Trophoblast cell (in vitro differentiated cells and primary cell): ENCODE results near the gene ZNF180.

Source experiments
- DNase-seq, 2 donors: peaks; one replicate each; pipeline ENCODE4 v3.0.0-alpha.2; 2016
- H2AFZ ChIP-seq: 2 replicates; pipeline ENCODE4 v1.6.1; 2013; ENCODE audit warnings: low read length, moderate library complexity, mild to moderate bottlenecking; ENCODE audit not compliant: insufficient read depth, poor library complexity
- H2AK5ac ChIP-seq: 2 replicates; pipeline ENCODE4 v1.6.1; 2013; ENCODE audit warnings: mild to moderate bottlenecking, low read length
- H2BK120ac ChIP-seq: 2 replicates; pipeline ENCODE4 v1.6.1; 2013; ENCODE audit warnings: low read length, mild to moderate bottlenecking, moderate library complexity; ENCODE audit not compliant: insufficient read depth, poor library complexity
- H2BK12ac ChIP-seq: 2 replicates; pipeline ENCODE4 v1.6.1; 2013; ENCODE audit warnings: mild to moderate bottlenecking, low read length, moderate library complexity
- H2BK5ac ChIP-seq: 2 replicates; pipeline ENCODE4 v1.6.1; 2013; ENCODE audit warnings: low read length, low read depth, moderate library complexity, mild to moderate bottlenecking; ENCODE audit not compliant: poor library complexity
- H3K14ac ChIP-seq: 2 replicates; pipeline ENCODE4 v1.6.1; 2013; ENCODE audit warnings: mild to moderate bottlenecking, low read length
- H3K18ac ChIP-seq: 2 replicates; pipeline ENCODE4 v1.6.1; 2013; ENCODE audit warnings: mild to moderate bottlenecking, low read length
- H3K23ac ChIP-seq: 2 replicates; pipeline ENCODE4 v1.6.1; 2013; ENCODE audit warnings: low read length
- H3K27ac ChIP-seq: 2 replicates; pipeline ENCODE4 v1.5.1; 2013; ENCODE audit warnings: low read depth, mild to moderate bottlenecking, inconsistent platforms, low read length, moderate library complexity
- H3K27me3 ChIP-seq: 2 replicates; pipeline ENCODE4 v1.6.1; 2013; ENCODE audit warnings: inconsistent platforms, mild to moderate bottlenecking, low read length, moderate library complexity; ENCODE audit not compliant: insufficient read depth
- H3K36me3 ChIP-seq, 2 experiments: 1 replicate in 1 of 2; 2 replicates in 1 of 2; pipeline ENCODE4 v1.6.1; 2013; ENCODE audit warnings: low read length in 2 of 2, mild to moderate bottlenecking in 2 of 2, moderate library complexity in 1 of 2; ENCODE audit not compliant: insufficient read depth in 2 of 2, control insufficient read depth in 1 of 2
- H3K4ac ChIP-seq: 2 replicates; pipeline ENCODE4 v1.6.1; 2013; ENCODE audit warnings: low read depth, mild to moderate bottlenecking, low read length, moderate library complexity
- H3K4me1 ChIP-seq, 2 experiments: 1 replicate in 1 of 2; 2 replicates in 1 of 2; pipeline ENCODE4 v1.6.1; 2013; ENCODE audit warnings: low read length in 2 of 2, mild to moderate bottlenecking in 2 of 2, moderate library complexity in 1 of 2; ENCODE audit not compliant: insufficient read depth in 2 of 2, control insufficient read depth in 1 of 2
- H3K4me2 ChIP-seq: 2 replicates; pipeline ENCODE4 v1.6.1; 2013; ENCODE audit warnings: inconsistent platforms, mild to moderate bottlenecking, low read length, moderate library complexity
- H3K4me3 ChIP-seq: 2 replicates; pipeline ENCODE4 v1.5.1; 2013; ENCODE audit warnings: mild to moderate bottlenecking, low read depth, low read length, inconsistent platforms
- H3K79me1 ChIP-seq: one replicate; pipeline ENCODE4 v1.6.1; 2013; ENCODE audit warnings: low read length
- H3K79me2 ChIP-seq: 2 replicates; pipeline ENCODE4 v1.6.1; 2013; ENCODE audit warnings: low read length, mild to moderate bottlenecking; ENCODE audit not compliant: control insufficient read depth, insufficient read depth, poor library complexity
- H3K9ac ChIP-seq: 2 replicates; pipeline ENCODE4 v1.6.1; 2013; ENCODE audit warnings: mild to moderate bottlenecking, low read length
- H3K9me3 ChIP-seq: 2 replicates; pipeline ENCODE4 v1.6.1; 2013; ENCODE audit warnings: low read depth, mild to moderate bottlenecking, control low read depth, inconsistent platforms, low read length; ENCODE audit not compliant: insufficient read depth
- H4K12ac ChIP-seq: 2 replicates; pipeline ENCODE4 v1.6.1; 2013; ENCODE audit warnings: low read depth, mild to moderate bottlenecking, low read length, moderate library complexity
- H4K8ac ChIP-seq: 2 replicates; pipeline ENCODE4 v1.6.1; 2013; ENCODE audit warnings: low read depth, mild to moderate bottlenecking, low read length, moderate library complexity
- H4K91ac ChIP-seq: one replicate; pipeline ENCODE4 v1.6.1; 2013; ENCODE audit warnings: low read depth, mild to moderate bottlenecking, low read length, moderate library complexity
- WGBS: extraction: QIAGEN DNeasy Blood & Tissue Kit; methylation state at CpG from one replicate; pipeline ENCODE4 v1.1.7; 2013; ENCODE audit warnings: missing lambda C conversion rate; ENCODE audit not compliant: insufficient read length, insufficient coverage; ENCODE audit errors: extremely low coverage; 5-methylcytosine and 5-hydroxymethylcytosine counted together

ZNF180 gene

DNA sequence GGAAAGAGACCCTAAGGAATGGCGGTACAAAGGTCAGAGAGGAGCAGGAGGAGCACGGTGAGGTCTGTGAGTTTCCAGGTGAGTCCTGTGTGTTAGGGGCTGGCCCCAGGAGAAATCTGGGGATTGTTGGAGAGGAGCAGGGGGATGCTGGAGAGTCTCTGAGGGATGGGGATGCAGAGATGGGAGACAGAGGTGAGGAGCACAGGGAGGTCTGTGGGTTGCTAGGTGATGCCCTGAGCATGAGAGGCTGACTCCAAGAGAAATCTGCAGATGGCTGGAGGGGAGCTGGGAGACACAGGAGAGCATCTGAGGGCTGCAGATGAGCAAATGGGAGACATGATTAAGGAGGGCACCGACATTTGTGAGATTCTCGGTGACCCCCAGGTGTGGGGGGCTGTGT is 48.0 kb downstream of the ZNF180 start:
- Histone ChIP-seq H3K4ac (no peak overlapping the region), H4K8ac (no peak overlapping the region), H3K79me1 (peaks cover 2% of the 10 kb centered on the region), H3K18ac (no peak overlapping the region), H3K27ac (no peak overlapping the region), H4K91ac (no peak overlapping the region), H3K14ac (no peak overlapping the region), H3K4me1 (peaks cover 3 to 4% of the 10 kb centered on the region in 2 experiments), H2AFZ (no peak overlapping the region), H3K9ac (no peak overlapping the region), H2AK5ac (no peak overlapping the region), H2BK12ac (no peak overlapping the region), H3K79me2 (no peaks in the 10 kb centered on the region), H2BK120ac (no peak overlapping the region), H3K4me2 (no peak overlapping the region), H3K23ac (no peak overlapping the region), H3K36me3 (no peaks in the 10 kb centered on the region), H2BK5ac (no peak overlapping the region), H3K4me3 (no peak overlapping the region), H3K9me3 (peaks cover 28% of the 10 kb centered on the region), H3K27me3 (no peaks in the 10 kb centered on the region), H4K12ac (no peak overlapping the region)
- no peak for DNase-seq
- WGBS, result no CpG with 5 or more reads among the region's 4 CpGs

DNA sequence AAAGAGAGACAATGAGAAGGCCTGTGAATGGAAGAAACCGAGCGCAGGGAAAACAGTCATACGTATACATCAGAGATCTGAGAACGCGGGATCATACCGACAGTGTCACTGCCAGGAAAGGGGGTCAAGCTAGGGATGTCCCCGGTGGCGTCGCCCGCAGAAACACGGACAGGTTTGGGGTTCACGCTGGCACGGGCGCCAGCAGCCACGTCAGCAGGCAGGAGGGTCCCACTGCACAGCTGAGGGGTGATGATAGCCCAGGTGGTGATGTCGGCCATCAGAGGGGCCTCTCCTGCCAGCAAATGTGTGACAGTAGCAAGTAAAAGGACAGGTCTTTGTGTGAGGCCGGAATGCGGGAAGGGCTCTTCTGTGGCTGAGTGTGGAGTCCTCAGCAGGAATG is 48.6 kb downstream of the ZNF180 start:
- Histone ChIP-seq H3K4me1 (peaks cover 3 to 4% of the 10 kb centered on the region in 2 experiments), H3K18ac (no peak overlapping the region), H4K91ac (no peak overlapping the region), H3K27me3 (no peaks in the 10 kb centered on the region), H3K23ac (no peak overlapping the region), H2BK5ac (no peak overlapping the region), H3K27ac (no peak overlapping the region), H3K14ac (no peak overlapping the region), H3K36me3 (no peaks in the 10 kb centered on the region), H2BK120ac (no peak overlapping the region), H3K4ac (no peak overlapping the region), H3K9ac (no peak overlapping the region), H2BK12ac (no peak overlapping the region), H4K12ac (no peak overlapping the region), H3K9me3 (peaks cover 23% of the 10 kb centered on the region), H2AFZ (no peak overlapping the region), H4K8ac (no peak overlapping the region), H3K4me3 (peak overlapping the region; percentile 41), H3K79me2 (no peaks in the 10 kb centered on the region), H2AK5ac (no peak overlapping the region), H3K4me2 (no peak overlapping the region), H3K79me1 (peaks cover 2% of the 10 kb centered on the region)
- DNase-seq, result no peak
- no CpG with 5 or more reads among the region's 18 CpGs for WGBS

DNA sequence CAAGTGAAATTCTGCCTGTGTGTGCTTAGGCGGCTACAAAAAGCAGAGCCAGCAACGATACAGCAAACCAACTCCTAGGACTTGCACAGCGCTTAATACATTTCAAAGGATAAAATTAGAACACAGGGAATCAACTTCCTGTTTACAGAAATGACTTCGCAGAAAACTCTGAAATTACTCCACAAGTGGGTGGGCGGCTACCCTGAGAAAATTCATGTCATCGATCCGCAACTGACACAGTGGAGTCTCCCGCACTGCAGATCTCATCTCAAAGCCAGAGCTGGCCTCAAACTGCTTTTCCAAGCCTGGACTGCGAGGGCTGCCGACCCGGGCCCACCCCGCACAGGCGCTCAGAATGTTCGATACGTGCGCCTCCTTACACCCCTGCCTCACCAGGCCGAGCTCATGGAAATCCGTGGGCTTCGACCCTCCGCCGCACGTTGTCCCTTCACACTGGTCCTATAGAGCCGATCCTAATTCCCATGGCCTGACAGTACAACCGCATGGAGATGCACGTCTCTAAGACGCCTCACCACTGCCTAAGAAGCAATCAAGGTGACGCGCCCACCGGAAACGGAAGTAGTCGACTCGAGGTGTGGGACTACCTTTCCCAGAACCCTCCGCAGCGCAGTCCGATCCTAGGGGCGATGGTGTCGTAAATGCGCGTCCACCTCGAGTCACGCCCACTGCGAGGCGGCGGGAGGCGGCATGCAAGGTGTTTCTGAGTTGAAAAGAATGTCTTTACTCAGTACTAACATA is 52.2 kb downstream of the ZNF180 start, which contains the start of gene ZNF229:
Gene ZNF229 (minus strand): TSS at position 557 of the 759 bp plus-strand sequence. CDS start 5,625 bp downstream, outside the sequence.
- Histone ChIP-seq H3K36me3 (peaks cover 2 to 6% of the 10 kb centered on the region in 2 experiments), H3K79me1 (peaks cover 2% of the 10 kb centered on the region), H3K14ac (peak within 1 kb of the TSS; percentile 36), H4K8ac (peak within 1 kb of the TSS; percentile 85), H3K27me3 (no peaks in the 10 kb centered on the region), H3K23ac (no peak within 1 kb of the TSS), H2BK12ac (no peak within 1 kb of the TSS), H3K27ac (no peak within 1 kb of the TSS), H2BK5ac (no peak within 1 kb of the TSS), H3K4me3 (peak within 1 kb of the TSS; percentile 89), H3K4me2 (peak within 1 kb of the TSS; percentile 65), H3K4me1 (peaks cover 3 to 4% of the 10 kb centered on the region in 2 experiments), H2AFZ (peak within 1 kb of the TSS; percentile 46), H3K4ac (no peak within 1 kb of the TSS), H4K12ac (peak within 1 kb of the TSS; percentile 7), H3K79me2 (no peaks in the 10 kb centered on the region), H2BK120ac (no peak within 1 kb of the TSS), H4K91ac (peak within 1 kb of the TSS; percentile 29), H2AK5ac (no peak within 1 kb of the TSS), H3K9ac (no peak within 1 kb of the TSS), H3K9me3 (peaks cover 18% of the 10 kb centered on the region), H3K18ac (no peak within 1 kb of the TSS)
- peak; percentile 47 to 80 for DNase-seq
- WGBS, result no CpG with 5 or more reads among the region's 45 CpGs

GRCh38 chr19:44438441-44438840 is 61.9 kb downstream of the ZNF180 start:
- no CpG with 5 or more reads among the region's 3 CpGs for WGBS
- Histone ChIP-seq H3K4me2 (no peak overlapping the region), H2BK12ac (no peak overlapping the region), H4K12ac (no peak overlapping the region), H4K8ac (no peak overlapping the region), H2BK120ac (no peak overlapping the region), H3K14ac (no peak overlapping the region), H3K4me3 (no peak overlapping the region), H4K91ac (no peak overlapping the region), H3K18ac (no peak overlapping the region), H3K9me3 (peaks cover 4% of the 10 kb centered on the region), H3K79me1 (no peaks in the 10 kb centered on the region), H3K27me3 (no peaks in the 10 kb centered on the region), H2BK5ac (no peak overlapping the region), H3K4ac (no peak overlapping the region), H3K36me3 (peaks cover 2 to 14% of the 10 kb centered on the region in 2 experiments), H3K23ac (no peak overlapping the region), H2AFZ (no peak overlapping the region), H2AK5ac (no peak overlapping the region), H3K4me1 (no peaks in the 10 kb centered on the region), H3K27ac (no peak overlapping the region), H3K9ac (no peak overlapping the region), H3K79me2 (no peaks in the 10 kb centered on the region)
- no peak for DNase-seq
